GM21515 (cell line): Measurements from ENCODE around the gene AKIRIN2.

Experiments
- ATAC-seq: cut with Tn5 transposase; IDR thresholded peaks from one replicate; pipeline ENCODE4 v1.9.1; 2021; ENCODE audit not compliant: unreplicated experiment

Gene AKIRIN2

DNA sequence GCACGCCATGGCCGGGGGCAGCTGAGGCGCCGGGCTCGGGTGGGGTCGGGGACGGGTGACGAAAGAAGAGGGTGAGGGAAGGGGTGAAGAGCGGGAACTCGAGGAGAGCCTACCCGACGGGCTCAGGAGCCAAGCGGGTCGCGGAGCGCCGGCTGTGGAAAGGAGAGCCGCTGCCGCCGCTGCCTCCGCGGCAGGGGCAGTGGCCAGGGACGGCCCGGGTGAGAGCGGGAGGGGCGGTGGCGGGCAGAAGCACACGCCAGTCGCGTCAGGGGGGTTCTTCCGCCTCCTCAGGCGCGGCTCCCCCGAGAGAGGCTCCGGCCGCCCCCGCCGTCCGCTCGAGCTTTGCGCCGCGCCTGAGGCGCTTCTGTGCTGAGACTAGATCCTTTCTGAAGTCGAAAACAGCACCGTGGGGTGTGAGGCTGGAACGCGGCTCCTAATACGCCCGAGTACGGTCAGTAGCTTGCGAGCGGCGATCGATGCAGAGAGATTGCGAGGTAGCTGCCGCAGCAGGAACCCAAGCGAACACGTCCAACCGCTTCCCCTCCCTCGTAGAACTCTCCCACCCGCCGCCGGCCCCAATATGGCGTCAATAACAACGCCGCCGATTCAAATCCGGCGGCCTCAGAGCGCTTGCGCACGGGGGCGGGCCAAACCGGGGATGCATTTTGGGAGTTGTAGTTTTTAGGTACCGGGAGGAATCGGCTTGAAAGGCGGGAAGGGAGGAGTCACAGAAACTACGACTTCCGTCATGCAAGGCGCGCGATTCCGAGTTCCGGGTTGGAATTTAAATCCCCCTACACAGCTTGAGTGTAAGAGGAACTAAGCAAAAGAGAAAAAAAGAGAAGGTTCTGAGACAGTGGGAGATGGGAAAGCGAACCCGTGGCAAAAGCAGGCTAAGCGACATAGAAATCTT, at the start of gene AKIRIN2:
AKIRIN2 (minus strand) TSS at position 558 of the 913 bp plus-strand sequence; CDS start at position 9, 549 bp downstream.
- peak; percentile 67 for ATAC-seq

DNA sequence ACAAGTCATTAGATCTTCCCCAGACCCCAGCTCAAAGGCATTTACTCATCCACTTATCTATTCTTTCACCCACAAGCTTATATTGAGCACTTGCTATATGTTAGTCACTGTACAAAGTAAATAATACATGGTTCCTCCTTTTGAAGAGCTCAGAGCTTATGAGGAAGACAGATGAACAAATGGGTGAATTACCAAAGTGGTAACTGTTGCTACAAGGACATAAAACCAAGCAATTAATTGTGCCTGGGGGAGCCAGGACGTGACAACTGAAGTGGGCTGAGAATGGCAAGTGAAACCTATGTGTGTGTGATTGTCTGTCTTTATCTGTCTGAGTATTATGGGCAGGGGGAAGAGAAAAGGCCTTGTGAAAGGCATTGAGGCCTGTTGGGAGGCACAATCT, 45.6 kb upstream of the AKIRIN2 start:
- ATAC-seq: no peak

DNA sequence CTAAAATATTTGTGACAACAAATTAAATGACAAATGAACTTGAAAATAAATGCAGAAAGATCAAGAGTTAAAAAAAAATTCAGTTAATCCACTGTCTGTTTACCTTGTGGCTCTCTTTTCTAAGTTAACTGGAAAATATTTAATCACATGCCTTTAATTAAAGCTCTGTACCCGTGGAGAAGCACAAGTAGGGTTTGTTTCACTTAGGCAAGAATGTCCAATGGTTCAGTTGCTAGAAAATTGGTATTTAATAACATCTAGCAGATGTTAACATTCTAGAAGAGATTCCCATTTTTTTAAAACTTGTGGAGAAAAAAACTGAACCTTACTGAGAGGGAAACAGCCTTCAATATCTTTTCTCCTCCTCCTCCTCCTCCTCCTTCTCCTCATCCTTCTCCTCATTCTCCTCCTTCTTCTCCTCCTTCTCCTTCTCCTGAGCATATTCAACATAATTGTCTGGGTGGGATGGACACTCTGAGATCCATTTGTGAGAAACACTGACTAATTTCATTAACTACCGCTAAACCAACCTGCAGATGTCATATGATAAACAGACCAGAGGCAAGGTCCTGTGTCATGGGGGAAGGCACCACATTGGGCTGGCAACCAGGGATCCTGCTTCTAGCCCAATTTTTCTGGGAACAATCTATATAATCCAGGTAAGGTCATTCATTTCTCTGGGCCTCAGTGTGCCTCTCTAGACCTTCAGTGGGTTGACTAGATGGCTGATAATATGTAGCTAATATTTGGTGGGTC, 44.1 kb upstream of the AKIRIN2 start:
- no peak for ATAC-seq

DNA sequence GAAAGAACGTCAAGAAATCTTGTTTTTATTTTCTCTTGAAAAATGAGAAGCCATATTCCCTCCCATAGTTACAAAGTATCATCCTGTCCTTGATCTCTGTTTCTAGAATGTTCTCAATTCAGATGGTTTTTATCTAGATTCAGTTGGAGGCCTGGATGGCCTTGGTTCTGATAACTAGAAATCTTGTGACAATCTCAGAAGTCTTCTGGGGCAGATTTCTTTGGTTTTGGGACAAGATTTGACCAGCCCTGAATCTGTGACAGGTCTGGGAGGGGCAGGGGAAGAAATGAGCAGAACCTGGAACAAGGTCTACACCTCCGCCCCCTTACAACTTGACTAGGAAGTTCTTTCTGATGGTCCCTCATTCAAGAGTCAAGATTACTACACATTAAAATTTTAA, 41.4 kb upstream of the AKIRIN2 start:
- ATAC-seq: no peak

DNA sequence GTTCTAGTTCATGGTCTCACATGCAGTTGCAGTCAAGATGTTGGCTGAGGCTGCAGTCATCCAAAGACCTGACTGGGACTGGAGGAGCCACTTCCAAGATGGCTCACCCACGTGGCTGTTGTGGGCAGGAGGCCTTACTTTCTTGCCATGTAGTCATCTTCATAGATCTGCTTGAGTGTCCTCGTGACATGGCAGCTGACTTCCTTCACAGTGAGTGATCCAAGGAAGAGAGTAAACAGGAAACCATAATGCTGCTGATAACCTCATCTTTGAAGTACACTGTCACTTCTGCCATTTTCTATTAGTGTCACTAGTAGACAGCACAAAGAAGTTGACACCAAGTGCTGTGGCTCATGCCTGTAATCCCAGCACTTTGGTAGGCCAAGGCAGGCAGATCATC, 40.1 kb upstream of the AKIRIN2 start:
- peak; percentile 54 for ATAC-seq

DNA sequence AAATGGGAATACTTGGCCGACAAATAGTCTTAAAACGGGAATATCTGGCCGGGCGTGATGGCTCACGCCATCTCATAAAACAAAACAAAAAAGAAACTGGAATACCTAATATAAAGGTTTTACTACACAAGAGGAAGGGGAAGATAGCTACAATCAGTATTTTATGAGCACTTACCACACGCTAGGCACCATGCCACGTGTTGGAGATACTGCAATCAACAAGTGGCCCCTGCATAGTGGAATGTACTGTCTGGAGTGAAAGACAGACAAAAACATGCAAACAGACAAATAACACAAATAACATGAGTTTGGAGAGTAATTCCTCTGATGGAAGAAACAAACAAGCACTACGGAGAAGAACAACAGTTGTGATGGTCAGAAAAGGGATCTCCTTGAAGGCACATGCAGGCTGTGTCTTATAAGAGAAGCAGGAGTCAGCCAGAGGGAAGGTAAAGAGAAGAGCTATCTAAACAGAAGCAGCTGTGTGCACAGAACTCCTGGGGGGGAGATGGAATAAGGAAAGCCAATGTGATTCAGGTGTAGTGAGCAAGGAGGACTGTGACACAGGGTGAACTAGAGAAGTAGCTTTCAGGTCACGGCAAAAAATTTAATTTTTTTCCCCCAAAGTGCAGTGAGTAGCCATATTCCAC, 39.1 kb upstream of the AKIRIN2 start:
- no peak for ATAC-seq

DNA sequence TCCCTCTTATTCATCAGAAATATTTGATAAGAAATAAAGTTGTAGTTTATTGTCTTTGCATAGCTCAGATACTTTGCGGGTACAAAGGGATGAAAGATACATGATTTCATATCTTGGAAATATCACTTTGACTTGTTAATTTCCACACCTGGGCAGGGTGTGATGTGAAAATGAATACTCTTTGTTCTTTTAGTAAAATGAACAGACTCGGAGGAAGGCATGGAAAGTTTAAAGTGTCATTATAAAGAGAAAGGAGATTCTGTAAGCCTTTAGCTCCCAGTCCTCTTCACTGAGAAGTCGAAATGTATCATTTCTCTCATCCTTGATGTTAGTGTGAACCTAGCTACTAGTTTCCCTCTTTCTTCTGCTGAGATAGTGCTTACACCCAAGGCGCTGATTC, 36.7 kb upstream of the AKIRIN2 start:
- no peak for ATAC-seq

DNA sequence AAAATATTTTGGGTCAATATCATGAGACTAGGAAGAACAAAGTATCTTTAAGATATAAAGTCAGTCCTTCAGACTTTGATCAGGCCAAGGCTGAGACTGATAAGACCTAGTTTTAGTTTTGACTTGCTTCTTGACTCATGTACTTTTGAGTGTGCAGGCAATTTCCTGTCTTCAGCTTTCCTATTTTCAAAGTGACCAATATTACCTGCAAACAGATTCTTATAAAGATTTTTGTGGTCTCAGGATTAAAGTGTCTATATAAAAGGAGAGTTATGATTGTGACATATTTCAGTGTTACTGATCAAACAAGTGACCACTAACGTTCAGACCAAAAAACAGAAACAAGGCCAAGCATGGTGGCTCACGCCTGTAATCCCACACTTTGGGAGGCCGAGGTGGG, 36.0 kb upstream of the AKIRIN2 start:
- ATAC-seq: no peak

DNA sequence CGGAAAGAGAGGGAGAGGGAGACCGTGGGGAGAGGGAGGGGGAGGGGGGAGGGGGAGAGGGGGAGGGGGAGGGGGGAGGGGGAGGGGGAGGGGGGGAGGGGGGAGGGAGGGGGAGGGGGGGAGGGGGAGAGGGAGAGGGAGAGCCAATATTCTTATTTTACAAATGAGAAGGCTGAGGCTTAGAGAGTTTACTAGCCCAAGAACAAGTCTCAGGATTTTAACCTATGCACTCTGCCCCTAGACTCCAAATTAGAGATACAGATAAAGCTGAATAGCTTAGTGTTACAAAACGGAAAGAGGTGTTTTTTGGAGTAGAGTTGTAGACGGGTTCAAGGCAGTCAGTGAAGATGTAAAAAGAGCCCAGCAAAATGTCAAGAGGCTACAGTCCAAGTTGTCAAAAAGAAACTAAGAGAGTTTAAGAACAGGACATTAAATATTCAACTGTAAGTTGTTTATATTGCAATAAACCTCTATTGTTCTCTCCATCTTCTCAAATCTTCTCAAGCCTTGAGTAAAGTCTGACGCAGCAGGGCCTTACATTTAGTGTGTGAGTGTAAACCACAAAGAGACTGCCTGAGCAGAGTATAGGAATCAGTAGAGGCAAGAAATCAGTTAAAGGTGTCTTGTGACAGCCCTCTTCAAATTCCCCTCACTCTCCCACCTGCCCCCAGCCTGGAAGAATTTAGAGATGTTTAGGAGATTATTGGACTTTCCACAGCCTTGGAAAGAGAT, 34.9 kb upstream of the AKIRIN2 start:
- ATAC-seq: no peak

DNA sequence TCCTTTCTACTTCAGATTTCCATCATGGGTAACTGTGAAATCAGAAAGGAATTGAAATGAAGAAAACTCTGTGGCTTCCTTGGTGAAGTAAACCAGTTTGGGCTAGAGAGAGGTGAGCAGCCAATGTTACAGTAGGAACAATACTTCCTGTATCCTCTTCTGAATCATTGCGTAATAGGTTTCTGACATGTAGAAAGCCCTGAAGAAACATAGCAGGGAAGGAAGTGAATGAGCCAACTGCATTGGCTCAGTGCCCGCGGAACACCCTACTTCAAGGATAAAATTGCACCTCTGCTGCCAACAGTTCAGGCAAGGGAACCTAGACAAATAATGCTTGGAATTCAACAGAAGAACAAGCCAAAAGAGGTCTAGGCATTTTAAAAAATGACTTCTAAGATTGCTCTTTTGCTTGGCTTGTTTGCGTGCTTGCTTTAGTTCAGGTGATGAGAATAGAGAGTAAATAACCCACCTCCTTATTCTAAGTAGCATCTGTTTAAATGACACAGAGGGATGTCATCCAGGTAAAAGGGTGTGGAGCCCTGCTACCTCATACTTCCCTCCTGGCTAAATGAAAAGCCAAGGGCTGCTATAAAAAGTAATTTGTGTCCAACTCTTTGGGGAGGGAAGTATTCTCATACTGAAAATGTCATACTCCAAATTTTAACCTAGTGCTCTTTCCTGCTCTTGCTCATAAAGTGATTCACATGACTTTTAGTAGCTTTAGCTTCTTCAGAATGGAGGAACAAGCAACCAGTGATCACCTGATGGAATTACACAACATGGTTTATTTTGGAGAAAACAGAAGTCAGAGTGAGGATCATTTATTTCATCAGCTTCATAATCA, 30.0 kb upstream of the AKIRIN2 start:
- ATAC-seq: peak; percentile 67

DNA sequence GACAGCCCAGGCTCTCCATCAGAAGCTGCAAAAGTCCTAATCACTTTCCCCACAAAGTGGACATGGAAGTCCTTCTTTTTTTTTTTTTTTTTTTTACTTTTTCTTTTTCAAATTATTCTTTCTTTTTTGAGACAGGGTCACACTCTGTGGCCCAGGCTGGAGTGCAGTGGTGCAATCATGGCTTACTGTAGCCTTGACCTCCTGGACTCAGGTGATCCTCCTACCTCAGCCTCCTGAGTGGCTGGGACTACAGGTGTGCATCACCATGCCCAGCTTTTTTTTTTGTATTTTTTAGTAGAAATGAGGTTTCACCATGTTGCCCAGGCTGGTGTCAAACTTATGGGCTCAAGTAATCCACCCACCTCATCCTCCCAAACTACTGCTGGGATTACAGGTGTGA, 29.0 kb upstream of the AKIRIN2 start:
- ATAC-seq: no peak

DNA sequence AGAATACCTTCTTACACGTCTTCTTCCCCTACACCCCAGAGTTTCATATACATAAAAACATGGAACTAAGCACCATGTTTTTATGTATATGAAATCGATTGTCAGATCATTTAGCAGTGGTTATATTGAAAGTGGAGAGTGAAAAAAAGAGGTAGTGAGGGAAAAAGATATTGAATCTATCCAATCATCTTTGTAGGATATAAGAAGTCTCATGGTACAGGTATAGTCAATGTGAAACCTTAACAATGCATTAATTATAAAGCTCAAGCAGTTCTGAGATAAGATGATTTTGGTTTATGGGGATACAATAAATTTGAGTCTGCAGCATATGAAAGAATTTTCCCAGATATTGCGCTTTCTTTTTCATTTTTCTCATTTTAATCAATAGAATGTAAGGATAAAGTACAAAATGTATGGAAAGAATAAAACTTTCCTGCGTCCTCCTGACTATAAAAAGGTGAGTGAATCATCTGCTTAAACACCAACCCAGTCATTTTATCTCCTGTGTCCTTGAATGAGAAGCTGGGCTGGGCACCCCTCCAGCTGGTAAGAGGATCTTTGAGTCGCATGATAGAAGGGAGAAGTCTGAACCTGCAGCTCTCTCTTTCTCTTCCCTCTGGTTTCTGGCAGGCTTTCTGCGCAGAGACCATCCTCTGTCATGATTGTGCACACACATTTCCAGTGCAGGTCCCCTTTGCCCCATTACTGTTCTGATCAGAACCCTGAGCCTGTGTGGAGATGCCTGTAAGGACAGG, 28.1 kb upstream of the AKIRIN2 start:
- ATAC-seq: no peak

DNA sequence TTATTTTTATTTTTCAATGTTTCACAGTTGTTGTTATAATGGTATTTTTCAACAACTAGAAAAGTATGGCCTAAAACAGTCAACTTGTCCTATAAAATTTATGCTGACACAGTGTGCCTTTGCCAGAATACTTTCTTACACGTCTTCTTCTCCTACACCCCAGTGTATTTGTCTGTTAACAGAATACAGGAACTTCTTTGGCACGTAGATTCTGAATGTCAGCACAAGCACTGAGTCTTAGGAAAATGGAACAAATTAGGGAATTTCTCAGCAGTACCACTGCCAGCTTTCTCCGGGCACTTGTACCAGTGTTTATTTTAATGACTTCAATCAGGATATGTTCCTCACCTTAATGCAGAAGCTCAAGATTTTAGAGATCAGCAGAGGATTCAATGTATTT, 26.7 kb upstream of the AKIRIN2 start:
- ATAC-seq: no peak

DNA sequence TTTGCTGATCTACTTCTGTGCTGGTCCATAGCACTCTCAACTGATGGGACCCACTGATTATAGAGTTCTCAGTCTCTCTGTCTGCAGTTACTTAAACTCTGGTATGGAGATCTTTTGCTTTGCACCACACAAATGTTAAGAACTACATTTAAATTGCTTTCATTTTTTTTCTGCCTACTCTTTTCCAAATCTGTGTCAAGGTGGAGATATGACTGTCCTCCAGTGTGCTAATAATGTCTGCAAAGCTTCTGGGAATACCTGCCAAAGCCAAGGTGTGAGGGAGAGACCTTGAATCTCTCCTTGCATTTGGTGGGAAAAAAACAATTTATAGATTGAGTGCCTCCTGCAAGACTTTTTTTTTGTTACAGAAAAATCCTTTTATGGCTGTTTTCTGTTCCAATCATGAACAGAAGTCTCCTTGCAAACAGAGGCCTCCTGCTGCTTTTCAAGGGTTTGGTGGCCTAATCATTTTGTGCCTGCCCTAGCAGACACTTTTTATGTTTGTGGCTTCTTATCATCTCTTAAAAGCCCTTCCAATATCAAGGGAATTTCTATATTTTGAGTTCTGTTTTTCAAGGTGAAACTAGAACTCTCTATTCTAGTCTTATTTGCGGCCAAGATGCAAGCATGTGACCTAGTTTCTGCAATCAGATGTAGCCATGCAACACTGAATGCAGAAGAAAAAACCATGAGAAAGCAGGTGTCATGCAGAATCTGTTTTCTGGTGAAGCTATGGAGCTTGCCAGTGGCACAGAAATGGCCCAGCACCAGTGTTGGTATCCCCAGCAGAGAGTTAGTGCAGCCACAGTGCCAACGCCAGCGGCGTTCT, 23.2 kb upstream of the AKIRIN2 start:
- peak; percentile 84 for ATAC-seq

DNA sequence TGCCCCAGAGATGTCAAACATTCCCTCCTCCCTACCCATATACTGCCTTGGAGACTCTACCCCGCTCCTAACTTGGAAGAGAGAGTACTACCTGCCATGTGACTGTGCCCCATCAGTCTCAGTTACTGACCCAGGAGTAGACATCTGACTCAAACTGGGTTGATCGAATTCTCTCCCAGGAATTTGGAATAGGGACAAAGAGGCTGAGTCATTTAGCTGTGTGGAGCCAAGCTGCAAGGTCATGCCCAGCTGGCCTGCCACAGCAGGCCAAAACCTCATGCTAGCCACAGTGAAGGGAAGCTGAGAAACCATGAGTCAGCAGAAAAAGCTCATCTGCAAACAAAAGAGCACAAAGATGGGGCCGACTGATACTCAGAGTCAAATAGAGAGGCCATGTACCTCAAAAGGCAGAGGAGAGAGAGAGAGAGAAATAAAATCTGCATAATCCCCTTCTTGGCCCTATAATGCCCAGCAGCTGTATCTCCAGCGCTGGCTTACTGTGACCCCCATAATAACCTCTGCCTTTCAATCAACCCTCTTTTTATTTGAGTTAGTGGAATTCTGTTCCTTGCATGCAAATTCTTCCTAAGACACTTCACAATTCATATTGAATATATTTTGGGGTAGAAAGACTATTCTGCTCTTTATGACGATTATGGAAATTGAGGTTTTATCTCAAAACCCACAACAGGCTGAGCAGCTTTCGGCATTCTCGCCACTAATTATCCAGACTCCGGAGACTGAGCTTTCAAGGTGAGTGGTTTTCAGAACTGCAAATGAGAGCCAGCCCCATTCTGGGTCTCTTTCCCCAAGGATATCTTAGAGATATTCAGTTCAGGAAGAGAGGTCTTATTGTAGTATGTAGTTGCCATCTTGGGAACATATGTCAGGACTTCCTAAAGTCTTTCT, 21.4 kb upstream of the AKIRIN2 start:
- ATAC-seq: no peak

DNA sequence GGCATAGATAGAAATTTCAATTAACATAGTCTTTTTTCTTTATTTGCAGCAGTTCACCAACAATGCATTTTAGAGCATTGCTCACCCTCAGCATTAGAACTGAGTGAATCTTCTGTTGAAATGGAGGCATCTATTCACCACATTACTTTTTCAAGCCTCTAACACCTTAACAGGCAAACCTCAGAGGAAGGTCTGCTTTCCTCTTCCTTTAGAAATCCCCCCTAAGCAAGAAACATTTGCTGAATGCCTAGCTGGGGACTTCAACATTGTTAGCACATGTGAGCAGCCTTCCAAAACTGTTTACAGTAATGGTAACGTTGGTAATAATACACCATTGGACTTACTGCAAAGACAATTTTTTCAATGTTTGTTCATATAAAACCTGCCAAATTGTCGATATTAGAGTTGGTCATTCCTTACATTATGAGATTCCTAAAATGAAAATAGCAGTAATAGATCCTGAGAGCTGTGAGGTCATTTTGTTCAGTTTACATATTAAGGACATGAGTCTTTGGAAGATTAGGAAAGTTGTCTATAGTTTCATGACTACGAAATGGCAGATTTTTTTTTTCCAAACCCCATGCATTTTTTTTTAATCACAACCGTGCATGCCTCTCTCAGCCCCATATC, 20.6 kb upstream of the AKIRIN2 start:
- no peak for ATAC-seq

DNA sequence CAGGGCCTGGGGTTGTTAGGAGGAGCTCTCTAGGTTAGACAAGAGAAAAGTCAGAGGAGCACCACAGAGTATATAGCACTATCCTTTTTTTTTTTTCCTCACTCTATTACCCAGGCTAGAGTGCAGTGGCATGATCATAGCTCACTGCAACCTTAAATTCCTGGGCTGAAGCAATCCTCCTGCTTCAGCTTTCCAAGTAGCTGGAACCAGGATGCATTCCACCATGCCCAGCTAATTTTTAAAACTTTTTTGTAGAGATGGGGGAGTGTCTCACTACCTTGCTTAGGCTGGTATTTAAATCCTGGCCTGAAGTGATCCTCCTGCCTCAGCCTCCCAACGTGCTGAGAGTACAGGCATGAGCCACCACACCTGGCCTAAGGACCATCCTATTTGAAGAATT, 19.3 kb upstream of the AKIRIN2 start:
- no peak for ATAC-seq
